Transverse colon (tissue), 4 donors: ENCODE measurements around the gene MTA1. TPM values are rescaled to one million over a fixed set of nuclear protein-coding genes. Genes with fewer than 3 reads are reported as not detected.
A peak's percentile ranks its signal among the peaks of the same experiment; 100 is the strongest.

Experiments used
- DNase-seq: peaks from one replicate; pipeline ENCODE4 v3.0.0-alpha.2; 2019
- H3K27ac ChIP-seq, 4 donors: fragments of 200-600 bp; sonication (generic); 2 replicates each; pipeline ENCODE4 v1.5.1; 2016 to 2018; ENCODE audit warnings: inconsistent platforms in 4 of 4
- H3K27me3 ChIP-seq: fragments of 200-600 bp; sonication (generic); 2 replicates; pipeline ENCODE4 v1.5.1; 2017; ENCODE audit warnings: inconsistent platforms
- H3K36me3 ChIP-seq, 4 donors: fragments of 200-600 bp; sonication (generic); 2 replicates each; pipeline ENCODE4 v1.5.1; 2017 to 2019; ENCODE audit warnings: inconsistent platforms in 4 of 4
- H3K4me1 ChIP-seq, 4 donors: fragments of 200-600 bp; sonication (generic); 2 replicates each; pipeline ENCODE4 v1.5.1; 2017 to 2020; ENCODE audit warnings: inconsistent platforms in 4 of 4
- H3K4me3 ChIP-seq, 4 donors: fragments of 200-600 bp; sonication (generic); 1 replicate in 1 of 4; 2 replicates in 3 of 4; pipeline versions ENCODE4 v1.5.1 to v1.6.1; 2017 to 2019; ENCODE audit warnings: inconsistent platforms in 4 of 4
- H3K9me3 ChIP-seq, 2 donors: fragments of 200-600 bp; sonication (generic); 2 replicates each; pipeline ENCODE4 v1.5.1; 2017 to 2019; ENCODE audit warnings: inconsistent platforms in 2 of 2
- CTCF ChIP-seq, 5 experiments: fragments of 200-600 bp in 3 of 5; fragments of 450-650 bp in 2 of 5; sonication (generic) in 3 of 5; IDR thresholded peaks; 1 replicate in 2 of 5; 2 replicates in 3 of 5; pipeline ENCODE4 v1.5.1; 2016 to 2017; ENCODE audit warnings: antibody characterized with exemption in 5 of 5, inconsistent platforms in 3 of 5, mild to moderate bottlenecking in 2 of 5, moderate library complexity in 1 of 5
- EP300 ChIP-seq: sonication (generic); formaldehyde crosslinking; IDR thresholded peaks from one replicate; pipeline ENCODE4 v1.6.1; 2017; ENCODE audit warnings: antibody characterized with exemption, low read depth
- POLR2A ChIP-seq: fragments of 450-650 bp; IDR thresholded peaks from one replicate; pipeline ENCODE4 v1.6.1; 2016; ENCODE audit warnings: antibody characterized with exemption, mild to moderate bottlenecking, moderate library complexity
- POLR2AphosphoS5 ChIP-seq, 3 donors: sonication (generic); formaldehyde crosslinking; IDR thresholded peaks; one replicate each; pipeline ENCODE4 v1.6.1; 2016; ENCODE audit warnings: antibody characterized with exemption in 3 of 3
- WGBS, 2 donors: methylation state at CpG; one replicate each; pipeline ENCODE4 v1.1.5; 2018; ENCODE audit warnings: low coverage in 1 of 2; 5-methylcytosine and 5-hydroxymethylcytosine counted together
- in situ Hi-C, 4 donors: fragments of 200-750 bp; cut with MboI; loops; one replicate each; pipeline versions ENCODE4 v1.15.0 to v1.15.1; 2017; ENCODE audit warnings: low sequenced_read_pairs in 3 of 4, low pct_ligation_motif_present in 1 of 4, low pct_unique_long_range_greater_than_20kb in 1 of 4
- intact Hi-C: fragments of 100-400 bp; cut with DNase I; formaldehyde crosslinking; loops from one replicate; pipeline ENCODE4 v1.15.1; 2023; ENCODE audit warnings: low total_unique reads
- total RNA-seq, 4 donors: library from RNA; depleted of rRNA; stranded (reverse); fragments of >200 nt; gene quantifications; one replicate each; pipeline ENCODE4 v1.1.0, GENCODE V29; 2016

The MTA1 gene
- total RNA-seq, 4 donors from 2014 or later: 79.4 to 293 (median 106) TPM

GRCh38 chr14:105394714-105395537, 24.7 kb upstream of the MTA1 start:
- no peak overlapping the region for H3K27ac ChIP-seq
- TF ChIP-seq EP300 (no peak), CTCF (IDR thresholded peaks at IDR 0.05) (no peak), POLR2A (no peak), POLR2AphosphoS5 (IDR thresholded peaks at IDR 0.05) (no peak)
- in situ Hi-C loops: no loop called here

GRCh38 chr14:105395538-105395854, 24.1 kb upstream of the MTA1 start:
- Histone ChIP-seq H3K9me3 (no peaks in the 10 kb centered on the region), H3K36me3 (no peaks in the 10 kb centered on the region), H3K27me3 (no peaks in the 10 kb centered on the region), H3K4me1 (peaks cover 11 to 17% (median 15%) of the 10 kb centered on the region in 4 donors), H3K4me3 (no peak overlapping the region), H3K27ac (no peak overlapping the region)
- intact Hi-C loops (no loop called here), in situ Hi-C loops (no loop called here)
- TF ChIP-seq POLR2AphosphoS5 (IDR thresholded peaks at IDR 0.05) (no peak), CTCF (IDR thresholded peaks at IDR 0.05) (no peak), POLR2A (no peak), EP300 (no peak)
- no peak for DNase-seq
- WGBS, 2 donors: 93% methylated on average over 8 of the region's 8 CpGs; no CpG with 5 or more reads in 1 of the 2 donors

More at GRCh38 chr14:105394714-105395537, 24.7 kb upstream of the MTA1 start:
- Histone ChIP-seq H3K4me1 (peaks cover 11 to 17% (median 15%) of the 10 kb centered on the region in 4 donors), H3K27me3 (no peaks in the 10 kb centered on the region), H3K4me3 (no peak overlapping the region), H3K36me3 (no peaks in the 10 kb centered on the region), H3K9me3 (no peaks in the 10 kb centered on the region)
- 60 to 79% methylated on average over 2 to 23 of the region's 25 CpGs for WGBS, 2 donors
- no peak for DNase-seq
- intact Hi-C loops: no loop called here

- H3K4me1 ChIP-seq: peaks cover 11 to 17% (median 15%) of the 10 kb centered on the region in 4 donors
- no peaks in the 10 kb centered on the region for H3K27me3 ChIP-seq
- peak overlapping the region; percentile 84 to 91 (median 87) for H3K27ac ChIP-seq
- peak overlapping the region in 3 of 4 donors; percentile 62 to 70 (median 62) for H3K4me3 ChIP-seq
- TF ChIP-seq CTCF (IDR thresholded peaks at IDR 0.05): peak in 1 of 5 experiments; percentile 20
- no peak for TF ChIP-seq POLR2AphosphoS5 (IDR thresholded peaks at IDR 0.05)
- no peak for TF ChIP-seq POLR2A
- TF ChIP-seq EP300: no peak
- intact Hi-C loops: no loop called here
- no peak for DNase-seq
- H3K36me3 ChIP-seq: peaks cover 0 to 6% (median 2%) of the 10 kb centered on the region in 4 donors
- no peaks in the 10 kb centered on the region for H3K9me3 ChIP-seq
- WGBS, 2 donors: 90% methylated on average over 9 of the region's 13 CpGs; no CpG with 5 or more reads in 1 of the 2 donors
- in situ Hi-C loops: no loop called here
Observed at GRCh38 chr14:105397350-105397931, 22.2 kb upstream of the MTA1 start.

GRCh38 chr14:105398044-105398725, 21.4 kb upstream of the MTA1 start, which contains the start of gene TEX22:
Gene TEX22, plus strand, starts transcription at chr14:105398538. Its CDS starts 803 bp downstream, at chr14:105399341.
- WGBS, 2 donors: 1% methylated on average over 13 to 47 of the region's 77 CpGs
- peak; percentile 93 for DNase-seq
- TF ChIP-seq POLR2A (peak; percentile 71), EP300 (no peak), POLR2AphosphoS5 (IDR thresholded peaks at IDR 0.05) (peak; percentile 61 to 86 (median 74)), CTCF (IDR thresholded peaks at IDR 0.05) (no peak)
- Histone ChIP-seq H3K36me3 (peaks cover 0 to 6% (median 2%) of the 10 kb centered on the region in 4 donors), H3K27ac (peak within 1 kb of the TSS; percentile 84 to 91 (median 87)), H3K4me3 (peak within 1 kb of the TSS; percentile 62 to 76 (median 66)), H3K4me1 (peaks cover 11 to 17% (median 15%) of the 10 kb centered on the region in 4 donors), H3K27me3 (no peaks in the 10 kb centered on the region), H3K9me3 (no peaks in the 10 kb centered on the region)
- in situ Hi-C loops (no loop called here), intact Hi-C loops (no loop called here)
